K562 (cell line): Measurements from ENCODE around the gene HKDC1. TPM values are rescaled to one million over a fixed set of nuclear protein-coding genes. Genes with fewer than 3 reads are reported as not detected.

Experiments
- ATF7 ChIP-seq: fragments of 450-650 bp; IDR thresholded peaks from 2 replicates; pipeline ENCODE4 v1.7.1; 2014; ENCODE audit warnings: mild to moderate bottlenecking, moderate library complexity
- BCOR ChIP-seq: fragments of 450-650 bp; IDR thresholded peaks from 2 replicates; pipeline ENCODE4 v1.6.1; 2016
- CREB1 ChIP-seq, 2 experiments: sonication (generic) in 1 of 2; formaldehyde crosslinking in 1 of 2; IDR thresholded peaks; 2 replicates each; pipeline versions ENCODE4 v1.6.1 to v1.8.0; 2012 to 2022; ENCODE audit warnings: inconsistent platforms in 1 of 2, mild to moderate bottlenecking in 1 of 2, missing genetic modification reagents in 1 of 2, moderate library complexity in 1 of 2
- NBN ChIP-seq: fragments of 450-650 bp; IDR thresholded peaks from 2 replicates; pipeline ENCODE4 v1.6.1; 2016; ENCODE audit warnings: low read depth, mild to moderate bottlenecking
- TOE1 ChIP-seq, 2 experiments: fragments of 450-650 bp in 1 of 2; sonication (generic) in 1 of 2; formaldehyde crosslinking in 1 of 2; IDR thresholded peaks; 2 replicates each; pipeline versions ENCODE4 v1.7.1 to v1.8.0; 2016 to 2022; ENCODE audit warnings: borderline replicate concordance in 2 of 2, mild to moderate bottlenecking in 2 of 2, antibody characterized with exemption in 1 of 2, inconsistent platforms in 1 of 2, low read depth in 1 of 2, missing genetic modification reagents in 1 of 2, moderate library complexity in 1 of 2
- ZKSCAN1 ChIP-seq: fragments of 150-350 bp; IDR thresholded peaks from 2 replicates; pipeline ENCODE4 v1.6.1; 2016; ENCODE audit warnings: low read depth, low read length
- ZKSCAN8 ChIP-seq: fragments of 200-800 bp; sonication (Bioruptor generic); IDR thresholded peaks from 2 replicates; pipeline ENCODE4 v1.6.1; 2016; ENCODE audit warnings: missing genetic modification characterization, missing compliant biosample characterization
- polyA plus RNA-seq, 8 experiments: library from polyadenylated mRNA; depleted of rRNA in 4 of 8; stranded (reverse) in 5 of 8; unstranded in 3 of 8; fragments of >200 nt; fragmentation: Nextera tagmentation in 2 of 8; fragmentation: Illumina TruSeq in 1 of 8; extraction: Ambion mirVana in 2 of 8; extraction: Trizol in 1 of 8; gene quantifications; 2 replicates each; pipeline versions ENCODE4 v1.2.1 to v1.2.3, GENCODE V29; 2011 to 2014; ENCODE audit warnings: inconsistent platforms in 1 of 8, missing spikeins in 1 of 8
- total RNA-seq, 7 experiments: library from RNA; depleted of rRNA in 6 of 7; stranded (reverse); fragments of >200 nt in 6 of 7; fragmentation: Illumina TruSeq in 2 of 7; extraction: Trizol in 2 of 7; gene quantifications; 2 replicates each; pipeline versions ENCODE4 v1.2.1 to v1.2.3, GENCODE V29; 2011 to 2021; ENCODE audit warnings: low replicate concordance in 1 of 7
- TF ChIP-seq, protein P1 (sequence below): fragments of 150-350 bp; IDR thresholded peaks from 2 replicates; pipeline ENCODE4 v1.6.1; 2014; ENCODE audit warnings: low read depth, mild to moderate bottlenecking, low read length, borderline replicate concordance
- TF ChIP-seq, protein P2 (sequence below): sonication (generic); formaldehyde crosslinking; IDR thresholded peaks from 2 replicates; pipeline ENCODE4 v1.8.1; 2023; ENCODE audit warnings: mild to moderate bottlenecking, missing genetic modification reagents
- TF ChIP-seq, protein P3 (sequence below), 2 experiments: fragments of 450-650 bp in 1 of 2; sonication (generic) in 1 of 2; formaldehyde crosslinking in 1 of 2; IDR thresholded peaks; 2 replicates each; pipeline versions ENCODE4 v1.7.1 to v1.9.0; 2016 to 2022; ENCODE audit warnings: inconsistent platforms in 1 of 2, mild to moderate bottlenecking in 1 of 2, missing genetic modification reagents in 1 of 2

Gene HKDC1
- total and polyA plus RNA-seq, 9 of the 15 experiments (the other 6 are each of a cell fraction or from before 2014, with no cell fraction given): 0.04 to 0.22 (median 0.11) TPM; not detected in 5

DNA sequence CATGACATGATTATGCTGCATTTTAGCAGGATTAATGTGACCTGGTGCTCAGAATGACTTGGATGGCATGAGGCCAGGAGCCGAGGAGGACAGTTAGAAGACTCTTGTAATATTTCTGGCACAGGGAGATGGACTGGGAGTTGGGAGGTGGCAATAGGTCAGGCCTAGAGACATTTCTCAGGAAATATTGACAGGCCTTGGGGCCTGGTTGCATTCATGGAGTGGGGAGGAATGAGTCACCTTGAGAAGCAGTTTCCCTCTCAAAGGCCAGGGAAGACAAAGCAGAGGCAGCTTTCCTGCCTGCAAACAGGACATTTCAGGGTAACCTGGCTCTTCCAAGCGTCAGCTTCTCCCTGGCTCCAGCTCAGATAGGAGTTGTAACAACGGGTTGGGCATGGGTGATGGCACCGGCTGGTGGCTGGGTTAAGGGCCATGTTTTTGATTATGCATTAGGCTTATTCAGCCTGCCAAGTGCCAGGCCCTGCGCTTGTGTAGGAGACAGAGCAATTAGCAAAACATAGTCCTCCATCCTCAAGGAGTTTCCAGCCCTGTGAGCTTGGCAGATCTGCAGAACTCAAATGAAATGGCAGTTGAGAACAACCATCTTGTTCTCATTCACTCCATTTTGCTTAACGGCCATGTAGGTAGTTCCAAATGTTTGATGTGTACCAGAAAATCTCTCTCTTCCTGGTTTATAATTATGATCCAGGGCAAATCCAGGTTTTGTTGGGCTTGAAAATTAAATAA is 96.4 kb downstream of the HKDC1 start (continued):
- TF ChIP-seq TOE1 (IDR thresholded peaks at IDR 0.05; ENCODE audit: borderline replicate concordance): no peak
- TF ChIP-seq TOE1 (CRISPR knock-in tag; IDR thresholded peaks at IDR 0.05; ENCODE audit: borderline replicate concordance, low read depth): 0 out of 2 replicates have a peak, but pooled peaks have one; percentile 43
- TF ChIP-seq, protein P1, sequence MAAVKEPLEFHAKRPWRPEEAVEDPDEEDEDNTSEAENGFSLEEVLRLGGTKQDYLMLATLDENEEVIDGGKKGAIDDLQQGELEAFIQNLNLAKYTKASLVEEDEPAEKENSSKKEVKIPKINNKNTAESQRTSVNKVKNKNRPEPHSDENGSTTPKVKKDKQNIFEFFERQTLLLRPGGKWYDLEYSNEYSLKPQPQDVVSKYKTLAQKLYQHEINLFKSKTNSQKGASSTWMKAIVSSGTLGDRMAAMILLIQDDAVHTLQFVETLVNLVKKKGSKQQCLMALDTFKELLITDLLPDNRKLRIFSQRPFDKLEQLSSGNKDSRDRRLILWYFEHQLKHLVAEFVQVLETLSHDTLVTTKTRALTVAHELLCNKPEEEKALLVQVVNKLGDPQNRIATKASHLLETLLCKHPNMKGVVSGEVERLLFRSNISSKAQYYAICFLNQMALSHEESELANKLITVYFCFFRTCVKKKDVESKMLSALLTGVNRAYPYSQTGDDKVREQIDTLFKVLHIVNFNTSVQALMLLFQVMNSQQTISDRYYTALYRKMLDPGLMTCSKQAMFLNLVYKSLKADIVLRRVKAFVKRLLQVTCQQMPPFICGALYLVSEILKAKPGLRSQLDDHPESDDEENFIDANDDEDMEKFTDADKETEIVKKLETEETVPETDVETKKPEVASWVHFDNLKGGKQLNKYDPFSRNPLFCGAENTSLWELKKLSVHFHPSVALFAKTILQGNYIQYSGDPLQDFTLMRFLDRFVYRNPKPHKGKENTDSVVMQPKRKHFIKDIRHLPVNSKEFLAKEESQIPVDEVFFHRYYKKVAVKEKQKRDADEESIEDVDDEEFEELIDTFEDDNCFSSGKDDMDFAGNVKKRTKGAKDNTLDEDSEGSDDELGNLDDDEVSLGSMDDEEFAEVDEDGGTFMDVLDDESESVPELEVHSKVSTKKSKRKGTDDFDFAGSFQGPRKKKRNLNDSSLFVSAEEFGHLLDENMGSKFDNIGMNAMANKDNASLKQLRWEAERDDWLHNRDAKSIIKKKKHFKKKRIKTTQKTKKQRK: no peak
- TF ChIP-seq, protein P2, sequence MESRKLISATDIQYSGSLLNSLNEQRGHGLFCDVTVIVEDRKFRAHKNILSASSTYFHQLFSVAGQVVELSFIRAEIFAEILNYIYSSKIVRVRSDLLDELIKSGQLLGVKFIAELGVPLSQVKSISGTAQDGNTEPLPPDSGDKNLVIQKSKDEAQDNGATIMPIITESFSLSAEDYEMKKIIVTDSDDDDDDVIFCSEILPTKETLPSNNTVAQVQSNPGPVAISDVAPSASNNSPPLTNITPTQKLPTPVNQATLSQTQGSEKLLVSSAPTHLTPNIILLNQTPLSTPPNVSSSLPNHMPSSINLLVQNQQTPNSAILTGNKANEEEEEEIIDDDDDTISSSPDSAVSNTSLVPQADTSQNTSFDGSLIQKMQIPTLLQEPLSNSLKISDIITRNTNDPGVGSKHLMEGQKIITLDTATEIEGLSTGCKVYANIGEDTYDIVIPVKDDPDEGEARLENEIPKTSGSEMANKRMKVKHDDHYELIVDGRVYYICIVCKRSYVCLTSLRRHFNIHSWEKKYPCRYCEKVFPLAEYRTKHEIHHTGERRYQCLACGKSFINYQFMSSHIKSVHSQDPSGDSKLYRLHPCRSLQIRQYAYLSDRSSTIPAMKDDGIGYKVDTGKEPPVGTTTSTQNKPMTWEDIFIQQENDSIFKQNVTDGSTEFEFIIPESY (CRISPR knock-in tag): 0 out of 2 replicates have a peak, but pooled peaks have one; percentile 9
- TF ChIP-seq, protein P3, sequence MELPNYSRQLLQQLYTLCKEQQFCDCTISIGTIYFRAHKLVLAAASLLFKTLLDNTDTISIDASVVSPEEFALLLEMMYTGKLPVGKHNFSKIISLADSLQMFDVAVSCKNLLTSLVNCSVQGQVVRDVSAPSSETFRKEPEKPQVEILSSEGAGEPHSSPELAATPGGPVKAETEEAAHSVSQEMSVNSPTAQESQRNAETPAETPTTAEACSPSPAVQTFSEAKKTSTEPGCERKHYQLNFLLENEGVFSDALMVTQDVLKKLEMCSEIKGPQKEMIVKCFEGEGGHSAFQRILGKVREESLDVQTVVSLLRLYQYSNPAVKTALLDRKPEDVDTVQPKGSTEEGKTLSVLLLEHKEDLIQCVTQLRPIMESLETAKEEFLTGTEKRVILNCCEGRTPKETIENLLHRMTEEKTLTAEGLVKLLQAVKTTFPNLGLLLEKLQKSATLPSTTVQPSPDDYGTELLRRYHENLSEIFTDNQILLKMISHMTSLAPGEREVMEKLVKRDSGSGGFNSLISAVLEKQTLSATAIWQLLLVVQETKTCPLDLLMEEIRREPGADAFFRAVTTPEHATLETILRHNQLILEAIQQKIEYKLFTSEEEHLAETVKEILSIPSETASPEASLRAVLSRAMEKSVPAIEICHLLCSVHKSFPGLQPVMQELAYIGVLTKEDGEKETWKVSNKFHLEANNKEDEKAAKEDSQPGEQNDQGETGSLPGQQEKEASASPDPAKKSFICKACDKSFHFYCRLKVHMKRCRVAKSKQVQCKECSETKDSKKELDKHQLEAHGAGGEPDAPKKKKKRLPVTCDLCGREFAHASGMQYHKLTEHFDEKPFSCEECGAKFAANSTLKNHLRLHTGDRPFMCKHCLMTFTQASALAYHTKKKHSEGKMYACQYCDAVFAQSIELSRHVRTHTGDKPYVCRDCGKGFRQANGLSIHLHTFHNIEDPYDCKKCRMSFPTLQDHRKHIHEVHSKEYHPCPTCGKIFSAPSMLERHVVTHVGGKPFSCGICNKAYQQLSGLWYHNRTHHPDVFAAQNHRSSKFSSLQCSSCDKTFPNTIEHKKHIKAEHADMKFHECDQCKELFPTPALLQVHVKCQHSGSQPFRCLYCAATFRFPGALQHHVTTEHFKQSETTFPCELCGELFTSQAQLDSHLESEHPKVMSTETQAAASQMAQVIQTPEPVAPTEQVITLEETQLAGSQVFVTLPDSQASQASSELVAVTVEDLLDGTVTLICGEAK (IDR thresholded peaks at IDR 0.05): peak; percentile 9
- TF ChIP-seq, protein P3 (CRISPR knock-in tag; IDR thresholded peaks at IDR 0.05): no peak
- no peak for TF ChIP-seq ZKSCAN1
- no peak for TF ChIP-seq BCOR
- TF ChIP-seq ATF7: no peak
- TF ChIP-seq CREB1 (IDR thresholded peaks at IDR 0.05): no peak
- no peak for TF ChIP-seq CREB1 (CRISPR knock-in tag; IDR thresholded peaks at IDR 0.05)
- TF ChIP-seq ZKSCAN8 (CRISPR knock-in tag): 0 out of 2 replicates have a peak, but pooled peaks have one; percentile 57
- no peak for TF ChIP-seq NBN
